ENCODE data around the gene SHANK2.

- no peak for TF ChIP-seq YY1 (IDR thresholded peaks at IDR 0.05; ENCODE audit: insufficient read depth, insufficient read length)
- no peak for TF ChIP-seq SUZ12 (IDR thresholded peaks at IDR 0.05; ENCODE audit: extremely low read depth, insufficient read depth, insufficient read length)
- no peak for TF ChIP-seq ZNF274 (IDR thresholded peaks at IDR 0.05; ENCODE audit: low read depth, low read length)
Measured at GRCh38 chr11:71236836-71237475, 15.4 kb downstream of the SHANK2 start.
